HG02884 (cell line): ENCODE measurements around the gene ZBTB24.

ENCODE experiments used
- ATAC-seq: cut with Tn5 transposase; IDR thresholded peaks from one replicate; pipeline ENCODE4 v1.9.1; 2021; ENCODE audit warnings: mild to moderate bottlenecking, moderate library complexity; ENCODE audit not compliant: unreplicated experiment

Gene ZBTB24

DNA sequence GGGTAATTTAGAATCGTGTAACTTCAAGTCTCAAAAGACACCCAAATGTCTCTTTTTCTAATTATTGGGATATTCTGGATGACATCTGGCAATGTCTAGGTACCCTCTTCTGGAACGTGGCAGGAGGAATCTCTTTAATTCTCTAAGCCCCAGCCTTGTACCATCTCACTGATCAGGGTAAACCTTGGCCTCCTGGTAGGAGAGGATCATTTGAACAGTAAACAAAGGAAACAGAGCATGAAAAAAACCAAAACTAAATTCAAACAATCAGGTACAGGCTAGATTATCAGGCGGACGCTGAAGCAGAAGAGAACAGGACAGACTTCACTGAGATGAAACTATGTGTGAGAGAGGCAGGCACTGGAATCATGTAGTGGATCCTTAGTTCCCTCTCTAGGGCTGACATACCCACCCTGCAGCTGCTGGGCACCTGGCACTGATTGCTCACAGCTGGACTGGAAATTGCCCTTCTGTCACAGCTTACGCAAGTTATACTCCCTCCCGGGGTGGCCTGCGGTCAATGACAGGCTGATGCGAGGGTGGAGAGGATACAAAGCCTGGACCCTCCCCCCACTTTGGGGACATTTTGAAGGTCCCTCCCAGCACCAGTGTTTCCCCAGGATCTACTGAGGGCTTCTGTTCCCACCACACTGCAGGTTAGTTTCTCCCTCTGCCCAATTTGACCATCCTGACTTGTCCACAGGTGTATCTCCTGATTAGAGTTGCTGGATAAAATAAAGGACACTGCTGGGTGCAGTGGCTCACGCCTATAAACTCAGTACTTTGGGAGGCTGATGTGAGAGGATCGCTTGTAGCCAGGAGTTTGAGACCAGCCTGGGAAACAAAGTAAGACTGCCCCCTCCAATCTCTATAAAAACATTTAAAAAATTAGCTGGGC is 20.6 kb upstream of the ZBTB24 start:
- no peak for ATAC-seq

DNA sequence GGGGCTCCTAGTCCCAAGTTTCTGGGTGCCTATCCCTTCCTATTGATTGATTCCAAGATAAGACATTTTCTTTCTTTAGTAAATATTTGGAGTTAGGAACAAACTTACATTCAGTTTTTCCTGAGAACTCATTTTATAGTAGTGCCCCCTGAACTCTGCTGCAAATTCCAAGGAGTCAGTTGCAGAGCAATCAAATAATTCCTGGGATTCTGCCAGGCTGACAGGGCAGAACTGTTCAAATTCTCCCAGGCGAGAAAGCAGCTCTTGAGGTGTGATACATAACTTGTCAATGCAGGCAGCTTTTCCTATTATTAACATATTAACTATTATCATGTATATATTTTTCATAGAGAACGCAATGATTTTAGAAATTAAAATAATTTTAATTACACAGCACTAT is 15.9 kb upstream of the ZBTB24 start:
- no peak for ATAC-seq

DNA sequence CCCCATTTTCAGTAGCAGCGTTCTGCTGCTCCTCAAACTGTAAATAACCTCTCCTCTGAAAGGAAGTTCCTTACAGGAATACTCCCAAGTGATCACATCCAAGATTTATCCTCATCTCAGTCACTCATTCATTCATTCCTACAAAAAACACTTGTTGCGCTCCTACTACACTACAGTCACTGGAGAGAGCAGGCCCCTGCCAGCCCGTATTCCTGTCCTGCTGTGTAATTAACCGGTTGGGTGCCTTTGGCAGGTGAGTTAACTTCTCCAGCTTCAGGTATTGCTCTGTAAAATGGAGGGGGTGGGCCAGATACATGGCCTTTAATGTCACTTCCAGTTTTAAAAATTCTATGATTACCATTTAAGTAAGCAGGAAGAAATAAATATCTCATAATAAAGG is 15.0 kb upstream of the ZBTB24 start:
- no peak for ATAC-seq

DNA sequence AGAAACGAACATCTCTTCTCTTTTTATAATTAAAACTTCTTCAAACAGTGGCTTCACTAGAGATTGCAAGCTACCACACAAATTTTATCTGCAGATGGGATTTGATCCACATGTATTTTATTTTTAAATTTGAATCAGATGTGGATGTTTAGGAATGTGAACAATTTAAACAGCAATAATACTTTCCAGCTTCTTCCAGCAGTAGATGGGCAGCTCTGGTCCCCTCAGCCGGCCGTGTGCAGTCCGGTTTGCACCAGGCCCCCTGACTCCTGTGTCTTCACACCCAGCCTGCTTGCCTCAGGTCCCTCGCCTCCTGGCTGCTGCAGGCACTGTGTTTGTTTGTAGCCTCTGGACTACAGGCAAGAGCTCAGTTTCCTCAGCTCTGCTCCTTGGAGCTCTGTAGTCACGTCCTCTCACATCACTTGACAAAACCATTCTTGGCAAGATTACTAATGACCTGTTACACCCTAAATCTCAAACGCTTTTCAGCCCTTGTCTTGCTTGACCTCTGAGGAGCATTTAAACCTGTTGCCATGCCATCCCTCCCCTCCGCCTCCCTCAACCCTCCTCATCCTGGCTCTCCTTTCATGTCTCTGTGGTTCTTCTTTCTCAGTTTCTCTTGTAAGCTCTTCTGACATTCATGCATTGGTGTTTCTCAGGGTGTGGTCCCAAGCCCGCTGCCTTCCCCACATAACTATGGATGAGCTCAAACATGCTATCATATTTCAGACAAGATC is 13.2 kb upstream of the ZBTB24 start:
- no peak for ATAC-seq

DNA sequence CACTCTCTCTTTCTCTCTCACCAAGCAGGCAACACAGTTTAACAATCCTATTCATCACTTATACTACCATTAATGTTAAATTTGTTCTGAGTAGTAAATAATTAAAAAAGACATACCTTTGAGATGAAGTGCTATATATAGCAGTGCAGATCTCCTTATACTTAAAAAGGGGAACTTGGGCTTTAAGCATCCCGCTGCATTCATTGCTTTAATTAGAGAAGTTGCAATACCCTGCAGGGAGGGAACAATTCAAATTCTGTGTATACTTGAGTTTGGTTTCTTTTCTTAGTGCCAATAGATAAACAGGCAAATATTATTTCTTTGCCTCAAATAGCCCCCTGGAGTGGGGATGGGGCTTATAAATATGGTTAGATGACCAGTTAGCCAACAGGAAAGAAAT is 10.8 kb upstream of the ZBTB24 start:
- no peak for ATAC-seq

DNA sequence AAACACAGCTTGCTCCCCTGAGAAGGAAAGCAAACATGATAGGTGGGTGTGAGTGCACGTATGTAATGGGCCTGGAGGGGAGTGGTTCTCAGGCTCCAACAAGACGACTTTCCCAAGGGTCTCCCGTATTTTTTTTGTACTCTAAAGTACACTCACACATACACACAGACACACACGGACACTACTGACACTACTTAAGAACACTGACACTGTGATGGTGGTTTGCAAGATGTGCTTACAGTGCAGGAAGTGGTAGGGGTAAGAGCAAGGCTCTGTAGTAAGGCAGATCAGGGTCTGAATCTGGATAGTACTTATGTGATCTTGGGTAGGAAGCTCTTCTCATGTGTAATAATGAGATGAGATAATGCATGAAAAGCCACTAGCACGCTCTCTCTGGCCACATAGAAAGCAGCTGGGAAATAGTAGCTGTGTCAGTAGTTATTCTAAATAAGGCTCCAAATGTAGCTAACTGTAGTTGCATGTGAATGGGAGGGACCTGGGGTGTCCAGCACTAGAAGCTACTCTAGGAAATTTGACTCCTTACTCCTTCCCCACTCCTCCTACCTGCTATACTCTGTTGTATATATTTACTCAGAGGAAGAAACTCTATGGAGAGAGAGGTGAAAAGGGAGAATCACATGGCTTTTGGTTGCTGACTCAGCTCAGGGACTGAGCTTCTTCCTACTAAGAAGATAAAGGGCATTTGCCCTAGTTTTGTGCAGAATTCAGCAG is 8.4 kb upstream of the ZBTB24 start:
- ATAC-seq = no peak

DNA sequence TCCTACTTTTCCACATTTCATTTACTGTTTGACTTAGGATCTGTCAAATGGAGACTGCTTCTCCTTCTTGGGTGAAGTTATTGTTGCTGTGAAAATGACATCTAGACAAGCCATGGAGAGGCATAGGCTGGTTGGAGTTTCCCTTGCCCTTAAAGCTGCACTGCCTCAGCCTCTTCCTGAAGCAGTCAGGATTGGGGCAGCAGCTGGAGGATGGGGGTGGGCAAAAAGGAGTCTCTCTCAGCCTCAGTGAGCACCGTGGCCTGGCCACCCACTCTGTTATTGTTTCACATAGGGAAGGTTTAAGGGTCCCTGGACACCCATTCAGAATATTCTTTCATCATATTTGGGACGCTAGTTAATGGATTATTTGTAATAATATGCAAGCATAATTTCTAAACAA is 7.7 kb upstream of the ZBTB24 start:
- no peak for ATAC-seq

DNA sequence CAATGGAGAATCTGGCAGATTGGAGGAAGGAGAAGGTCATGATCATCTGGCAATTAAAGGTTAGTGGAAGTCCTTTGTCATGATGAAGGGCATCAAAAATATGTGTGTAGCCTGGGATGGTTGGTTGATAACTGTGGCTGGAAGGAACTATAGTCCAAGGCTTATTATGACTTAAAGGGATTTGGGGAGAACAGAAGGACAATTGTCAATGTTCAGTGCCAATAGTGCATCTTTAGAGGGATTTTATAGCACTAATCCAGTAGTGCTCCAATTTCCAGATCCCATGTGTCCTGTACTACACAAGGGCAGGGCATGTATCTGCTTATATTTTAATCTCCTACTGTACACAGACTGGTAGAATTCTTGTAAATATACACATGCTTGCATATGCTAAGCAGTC is 5.0 kb upstream of the ZBTB24 start:
- ATAC-seq = no peak

DNA sequence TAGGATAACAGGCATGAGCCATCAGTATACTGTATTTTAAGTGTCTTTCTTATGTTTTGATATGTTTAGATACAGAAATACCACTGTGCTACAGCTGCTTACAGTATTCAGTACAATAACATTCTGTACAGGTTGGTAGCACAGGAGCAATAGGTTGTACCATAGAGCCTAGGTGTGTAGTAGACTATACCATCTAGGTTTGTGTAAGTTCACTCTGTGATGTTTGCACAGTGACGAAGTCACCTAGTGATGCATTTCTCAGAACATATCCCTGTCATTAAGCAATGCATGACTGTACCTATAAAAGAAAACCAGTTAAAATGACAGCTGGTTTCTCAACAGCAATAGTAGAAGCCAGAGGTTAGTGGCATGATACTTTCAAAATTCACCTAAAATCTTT is 3.0 kb upstream of the ZBTB24 start:
- no peak for ATAC-seq

DNA sequence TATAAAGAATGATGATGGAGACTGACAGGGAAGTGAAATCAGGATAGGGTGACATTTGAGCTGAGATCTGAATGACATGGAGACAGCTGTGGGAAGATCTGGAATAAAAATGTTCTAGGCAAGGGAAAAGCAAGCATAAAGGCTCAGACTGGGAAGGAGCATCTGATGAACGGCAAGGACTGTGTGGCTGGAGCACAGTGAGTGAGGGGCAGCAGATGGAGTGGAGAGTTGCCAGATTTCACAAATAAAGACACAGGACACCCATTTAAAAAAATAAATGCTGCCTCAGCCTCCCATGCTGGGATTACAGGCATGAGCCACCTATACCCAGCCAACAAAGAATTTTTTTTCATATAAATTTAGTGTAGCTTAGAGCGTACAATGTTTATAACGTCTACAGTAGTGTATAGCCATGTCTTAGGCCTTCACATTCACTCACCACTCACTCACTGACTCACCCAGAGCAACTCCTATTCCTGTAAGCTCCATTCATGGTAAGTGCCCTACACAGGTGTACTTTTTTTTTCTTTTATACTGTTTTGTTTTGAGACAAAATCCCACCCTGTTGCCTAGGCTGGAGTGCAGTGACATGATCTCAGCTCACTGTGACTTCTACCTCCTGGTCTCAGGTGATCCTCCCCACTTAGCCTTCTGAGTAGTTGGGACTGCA is 2.4 kb upstream of the ZBTB24 start:
- no peak for ATAC-seq

DNA sequence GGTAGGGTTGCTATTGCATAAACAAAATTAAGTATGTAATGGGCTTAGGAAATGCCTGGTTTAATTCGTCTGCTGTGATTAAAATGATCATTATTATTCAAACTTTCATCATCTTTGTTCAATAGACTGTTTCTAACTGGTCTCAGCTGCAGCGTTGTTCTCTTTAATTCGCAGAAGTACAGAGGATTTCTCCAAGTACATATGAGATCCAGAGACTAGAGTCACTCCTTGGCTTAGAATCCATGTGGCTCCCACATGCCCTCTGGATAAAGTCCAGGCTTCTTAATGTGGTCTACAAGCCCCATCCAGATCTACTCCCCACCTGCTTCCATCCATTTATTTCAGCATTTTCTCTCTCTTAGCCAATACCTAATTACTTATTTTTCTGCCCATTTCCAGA is 1.1 kb upstream of the ZBTB24 start:
- ATAC-seq = no peak

DNA sequence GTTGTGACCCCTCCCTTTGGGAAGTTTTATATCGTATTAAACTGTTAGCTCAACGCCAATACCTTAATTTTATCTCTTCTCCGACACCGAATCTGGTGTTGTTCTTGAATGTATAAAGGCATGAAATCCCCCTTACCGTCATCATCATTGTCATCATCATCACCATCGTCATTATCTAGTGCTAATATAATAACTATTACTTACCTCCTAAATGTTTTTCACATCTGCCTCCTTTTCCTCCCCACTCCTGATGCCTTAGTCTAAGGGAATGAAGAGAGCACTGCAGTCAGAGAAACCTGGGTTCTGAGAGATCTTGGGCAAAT is 677 bp upstream of the ZBTB24 start:
- ATAC-seq = no peak

DNA sequence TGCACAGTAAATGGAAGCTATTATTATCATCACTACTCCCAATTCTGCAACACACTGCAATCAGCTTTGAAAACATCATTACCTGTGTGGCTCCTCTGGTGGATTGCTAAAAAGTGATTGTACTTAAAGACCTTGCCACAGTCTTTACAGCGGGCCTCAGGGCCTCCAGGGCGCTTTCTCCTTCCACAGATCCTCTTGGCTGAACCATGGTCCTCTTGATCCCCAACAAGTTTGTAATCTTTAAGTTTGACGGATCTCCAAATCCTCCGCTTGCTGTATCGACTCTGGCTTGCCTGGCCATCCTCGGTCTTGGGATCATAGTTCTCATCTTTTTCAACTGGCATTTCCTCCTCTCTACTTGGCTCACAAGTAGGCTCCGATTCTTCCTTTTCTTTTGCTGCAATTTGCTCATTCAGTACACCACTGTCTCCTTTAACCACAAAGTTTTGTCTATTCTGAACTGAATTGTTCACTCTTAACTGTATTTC is 2.0 kb downstream of the ZBTB24 start:
- no peak for ATAC-seq

DNA sequence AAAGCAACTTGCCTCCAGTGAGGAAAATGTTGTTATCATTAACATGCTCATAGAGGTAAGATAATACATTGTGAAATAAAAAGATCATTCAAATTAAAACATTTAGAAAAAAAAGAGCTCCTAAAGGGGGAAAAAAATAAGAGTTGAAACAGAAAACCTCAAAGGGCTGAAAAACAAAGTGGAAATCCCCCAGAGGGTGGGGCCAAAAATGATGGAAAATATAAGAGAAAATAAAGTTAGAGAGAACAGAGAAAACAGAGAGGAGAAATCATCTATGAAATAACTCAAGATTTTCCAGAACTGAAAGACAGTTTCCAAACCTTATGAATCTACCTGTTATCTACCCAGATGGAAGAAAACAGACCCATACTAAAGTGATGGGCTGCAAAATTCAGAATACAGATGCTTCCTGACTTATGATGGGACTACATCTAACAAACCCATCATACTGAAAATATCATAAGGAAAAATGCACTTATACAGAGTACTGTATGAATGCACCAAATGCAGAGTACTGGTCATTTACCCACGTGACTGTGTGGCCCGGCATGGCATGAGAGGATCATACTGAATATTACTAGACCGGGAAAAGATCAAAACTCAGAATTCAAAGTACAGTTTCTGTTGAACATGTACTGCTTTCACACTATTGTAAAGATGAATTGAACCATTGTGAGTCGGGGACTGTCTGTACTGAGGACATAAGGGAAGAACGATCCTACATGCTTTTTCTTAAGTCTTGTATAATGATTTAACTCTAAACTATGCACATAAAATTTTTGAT is 4.0 kb downstream of the ZBTB24 start:
- ATAC-seq = no peak

DNA sequence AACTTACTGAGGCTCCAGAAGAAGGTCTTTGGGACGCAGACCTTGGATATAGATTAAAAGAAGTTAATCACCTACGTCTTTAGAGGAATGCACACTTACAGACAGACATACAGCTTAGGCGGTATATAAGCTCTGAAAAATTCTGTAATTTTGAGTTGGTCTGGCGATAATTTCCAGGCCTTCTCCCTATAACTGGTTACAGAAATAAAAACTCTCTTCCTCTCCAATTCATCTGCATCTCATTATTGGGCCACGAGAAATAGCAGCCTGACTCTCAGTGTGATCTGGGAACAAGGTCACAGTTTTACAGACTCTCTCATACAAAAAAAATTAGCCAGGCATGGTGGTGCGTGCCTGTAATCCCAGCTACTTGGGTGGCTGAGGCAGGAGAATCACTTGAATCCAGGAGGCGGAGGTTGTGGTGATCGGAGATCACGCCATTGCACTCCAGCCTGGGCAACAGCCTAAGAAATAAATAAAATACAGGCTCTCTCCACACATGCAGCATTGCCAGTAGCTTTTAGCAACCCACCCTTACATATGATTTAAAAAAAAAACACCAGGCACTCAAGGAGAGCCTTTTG is 4.7 kb downstream of the ZBTB24 start:
- no peak for ATAC-seq

DNA sequence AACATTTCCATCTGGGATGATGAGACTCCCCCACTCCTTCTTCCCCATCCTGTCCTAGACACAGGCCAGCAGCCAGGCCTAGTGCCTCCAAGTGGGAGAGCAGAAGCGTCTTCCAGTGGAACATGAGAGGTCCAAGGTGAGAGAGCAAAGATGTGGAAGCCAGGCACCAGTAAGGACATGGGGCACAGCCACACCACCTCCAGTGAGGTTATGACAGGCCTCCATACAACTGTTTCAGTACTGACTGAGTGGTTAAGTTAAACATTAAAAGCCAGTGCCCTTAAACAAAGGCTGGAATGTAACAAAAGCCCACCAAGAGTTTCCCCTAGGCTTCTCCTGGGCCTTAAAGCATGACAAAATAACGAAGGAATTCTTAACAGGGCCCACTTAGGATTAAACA is 5.3 kb downstream of the ZBTB24 start:
- no peak for ATAC-seq

DNA sequence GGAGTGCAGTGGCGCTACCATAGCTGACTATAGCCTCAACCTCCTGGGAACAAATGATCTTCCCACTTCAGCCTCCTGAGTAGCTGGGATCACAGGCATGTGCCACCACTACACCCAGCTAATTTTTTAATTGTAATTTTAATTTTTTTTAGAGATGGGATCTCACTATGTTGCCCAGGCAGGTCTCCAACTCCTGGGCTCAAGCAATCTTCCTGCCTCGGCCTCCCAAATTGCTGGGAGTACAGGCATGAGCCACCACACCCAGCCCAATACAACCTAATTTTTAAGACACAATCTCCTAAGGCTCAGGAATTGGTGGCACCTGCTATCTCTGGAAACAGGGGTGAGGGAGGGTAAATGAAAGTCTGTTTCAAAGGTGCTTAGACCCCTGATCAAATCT is 5.8 kb downstream of the ZBTB24 start:
- no peak for ATAC-seq

DNA sequence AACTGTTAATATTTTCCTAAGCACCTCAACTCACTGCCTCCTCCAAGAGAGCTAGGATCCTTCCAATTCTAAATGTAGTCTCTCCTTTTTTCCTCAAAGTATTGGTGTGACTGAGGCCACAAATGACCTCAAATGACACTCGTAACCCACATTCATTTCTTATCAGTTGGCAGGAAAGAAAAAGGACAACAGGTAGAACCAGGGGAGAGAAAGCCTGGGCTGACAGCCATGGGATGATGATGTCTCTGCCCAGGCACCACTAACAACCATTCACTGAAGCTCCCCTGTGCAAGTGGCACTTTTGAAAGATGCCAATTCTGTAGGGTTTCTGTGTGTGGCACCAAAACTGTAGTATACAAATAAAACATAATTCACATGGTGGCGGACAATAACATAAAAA is 7.4 kb downstream of the ZBTB24 start:
- no peak for ATAC-seq

DNA sequence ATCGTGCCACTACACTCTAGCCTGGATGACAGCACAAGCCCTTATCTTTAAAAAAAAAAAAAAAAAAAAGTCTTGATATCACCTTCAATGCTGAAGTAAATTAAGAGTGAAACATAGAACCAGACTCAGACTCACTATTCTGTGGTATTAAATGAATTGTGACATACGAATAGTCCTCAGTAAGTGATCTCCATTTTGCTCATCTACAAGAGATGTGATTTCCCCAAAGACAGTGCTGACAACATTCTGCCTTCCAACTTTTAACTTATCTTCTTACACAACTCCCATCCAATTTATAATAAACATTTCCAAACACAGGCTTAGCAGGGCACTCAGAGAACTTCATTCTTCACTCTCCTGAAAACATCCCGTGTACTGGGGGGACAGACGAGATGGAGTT is 8.0 kb downstream of the ZBTB24 start:
- no peak for ATAC-seq

DNA sequence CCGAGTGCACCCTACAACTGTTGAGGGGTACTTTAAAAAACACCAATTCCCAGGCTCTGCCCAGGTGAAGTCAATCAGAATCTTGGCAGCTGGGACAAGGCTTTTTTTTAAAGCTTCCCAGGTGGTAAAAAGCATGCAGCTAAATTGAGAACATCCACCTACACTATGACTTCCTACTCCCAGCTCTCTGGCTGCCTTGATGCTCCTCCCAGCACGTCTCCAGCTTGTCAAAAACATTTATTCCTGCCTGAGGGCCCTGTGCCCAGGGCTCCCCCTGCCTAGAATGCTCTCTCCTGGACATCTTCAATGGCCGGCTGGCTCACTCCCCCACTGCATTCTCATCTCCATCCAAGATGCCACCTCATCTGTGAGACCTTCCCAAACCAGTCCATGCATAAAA is 9.9 kb downstream of the ZBTB24 start:
- no peak for ATAC-seq
